ENCODE data around the gene TLE7.

GRCh38 chr16:71406724-71407123 is 35.1 kb downstream of the TLE7 start:
- TF ChIP-seq CTCF (IDR thresholded peaks at IDR 0.05) (no peak), POLR2A (IDR thresholded peaks at IDR 0.05) (no peak)
